CD4-positive, alpha-beta T cell treated with Interleukin-2 at 100 ng/mL for 4 hours (primary cell): ENCODE measurements around the gene KIF5A.
A peak's percentile ranks its signal among the peaks of the same experiment; 100 is the strongest.

Experiments
- DNase-seq: peaks from one replicate; pipeline ENCODE4 v3.0.0-alpha.2; 2020; ENCODE audit warnings: low spot score

The KIF5A gene

GRCh38 chr12:57620245-57620935, 70.5 kb downstream of the KIF5A start:
- no peak for DNase-seq

- DNase-seq: no peak
Measured at GRCh38 chr12:57620936-57621496, 71.2 kb downstream of the KIF5A start.

DNA sequence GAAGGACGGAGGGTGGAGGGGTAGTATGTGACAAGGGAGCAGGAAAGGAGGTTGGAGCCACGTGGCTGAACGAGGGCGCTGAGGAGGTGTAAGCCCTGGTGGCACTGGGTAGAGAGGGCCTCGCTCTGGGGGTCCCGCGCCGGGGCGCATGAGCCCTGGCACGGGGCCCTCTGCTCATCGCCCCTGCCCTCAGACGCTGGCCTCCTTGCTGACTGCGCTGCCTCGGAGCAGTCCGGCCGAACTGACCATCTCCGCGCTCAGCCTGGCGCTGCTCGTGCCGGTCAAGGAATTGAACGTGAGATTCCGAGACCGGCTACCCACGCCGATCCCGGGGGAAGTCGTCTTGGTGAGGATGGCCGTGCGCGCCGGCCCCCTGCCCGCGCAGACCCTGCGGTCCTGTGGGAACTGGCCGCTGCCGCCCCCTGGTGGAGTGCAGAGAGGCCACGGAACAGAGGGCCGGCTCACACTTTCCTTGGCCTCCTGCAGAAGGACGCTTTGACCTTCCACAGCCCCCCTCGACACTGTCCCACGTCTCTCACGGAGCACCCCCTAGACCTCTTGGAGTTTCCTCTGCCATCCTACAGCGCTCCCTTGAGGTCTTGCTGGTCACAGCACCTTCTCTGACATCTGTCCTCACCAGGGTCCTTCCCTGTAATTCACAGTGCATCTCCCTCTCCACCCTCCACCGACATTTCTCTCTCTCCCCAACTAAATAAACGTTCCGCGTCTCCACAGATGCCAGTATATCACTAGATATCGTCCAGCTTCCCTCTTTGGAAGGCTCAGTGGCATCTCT, 71.9 kb downstream of the KIF5A start:
- peak; percentile 51 for DNase-seq

GRCh38 chr12:57622293-57623245, 72.7 kb downstream of the KIF5A start:
- no peak for DNase-seq

DNA sequence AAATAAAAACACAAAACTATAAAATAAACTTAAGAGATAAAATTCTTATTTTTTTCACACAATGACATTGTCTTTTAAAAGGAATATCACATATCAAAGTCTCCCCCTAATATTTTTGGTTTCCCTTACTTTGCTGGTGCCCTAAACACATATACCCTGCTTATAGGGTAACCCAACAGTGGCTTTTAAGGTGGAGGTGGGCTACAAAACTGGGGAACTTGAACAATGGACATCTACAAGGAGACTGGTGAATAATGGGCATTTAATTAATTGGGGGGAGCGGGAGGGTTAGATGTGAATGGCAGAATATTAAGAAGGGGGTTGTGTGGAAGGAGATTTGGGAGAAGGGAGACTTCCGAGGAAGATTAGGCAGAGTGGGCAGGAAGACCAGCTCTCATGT, 73.5 kb downstream of the KIF5A start:
- no peak for DNase-seq

DNA sequence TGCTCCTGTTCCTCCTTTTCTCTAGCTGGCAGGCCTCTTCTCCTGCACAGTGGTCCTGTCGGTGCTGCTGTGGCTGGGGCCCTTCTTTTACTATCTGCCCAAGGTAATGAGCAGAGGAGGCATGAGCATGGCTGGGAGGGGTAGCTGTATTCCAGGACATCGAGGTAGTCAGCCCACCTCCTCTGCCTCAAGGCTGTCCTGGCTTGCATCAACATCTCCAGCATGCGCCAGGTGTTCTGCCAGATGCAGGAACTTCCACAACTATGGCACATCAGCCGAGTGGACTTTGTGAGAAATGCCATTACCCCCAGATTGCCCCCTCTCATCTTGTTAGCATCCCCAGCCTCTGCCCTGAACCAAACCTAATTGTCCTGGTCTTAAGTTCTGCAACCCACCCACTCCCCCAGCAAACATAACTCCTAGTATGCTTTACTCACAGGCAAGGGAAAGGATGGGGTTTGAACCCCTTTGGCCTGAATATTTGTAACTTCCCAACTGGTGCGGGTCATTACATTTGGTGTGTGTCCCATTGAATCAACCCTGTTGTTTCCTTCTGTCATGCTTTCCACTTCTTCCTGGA, 74.1 kb downstream of the KIF5A start:
- no peak for DNase-seq

- no peak for DNase-seq
Measured at GRCh38 chr12:57624441-57625220, 74.8 kb downstream of the KIF5A start.

DNA sequence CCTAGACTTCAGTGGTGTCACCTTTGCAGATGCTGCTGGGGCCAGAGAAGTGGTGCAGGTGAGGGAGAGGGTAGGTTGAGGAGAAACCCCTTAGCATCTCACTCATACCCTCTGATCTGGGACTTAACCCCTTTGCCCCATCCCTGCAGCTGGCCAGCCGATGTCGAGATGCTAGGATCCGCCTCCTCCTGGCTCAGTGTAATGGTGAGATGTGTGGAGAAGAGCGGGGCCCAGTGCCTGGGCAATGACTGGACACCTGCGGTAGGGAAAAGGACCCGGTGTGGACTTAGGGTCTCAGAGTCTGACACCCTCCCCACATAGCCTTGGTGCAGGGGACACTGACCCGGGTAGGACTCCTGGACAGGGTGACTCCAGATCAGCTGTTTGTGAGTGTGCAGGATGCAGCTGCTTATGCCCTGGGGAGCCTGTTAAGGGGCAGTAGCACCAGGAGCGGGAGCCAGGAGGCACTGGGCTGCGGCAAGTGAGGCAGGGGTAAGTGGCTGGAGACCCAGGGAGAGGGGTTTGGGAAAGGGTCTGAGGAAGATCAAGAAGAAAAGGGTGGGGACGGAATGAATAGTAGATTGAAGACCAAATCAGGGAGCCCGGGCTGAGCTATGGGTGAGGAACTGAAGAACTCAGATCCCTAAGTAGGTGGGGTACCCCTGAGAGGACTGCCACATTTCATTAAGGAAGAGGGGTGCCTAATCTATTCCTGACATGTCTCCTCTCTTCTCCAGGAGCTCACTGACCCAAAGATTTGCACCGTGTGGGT, 75.6 kb downstream of the KIF5A start:
- no peak for DNase-seq

- no peak for DNase-seq
Measured at GRCh38 chr12:57626111-57626920, 76.5 kb downstream of the KIF5A start.

GRCh38 chr12:57626921-57627445, 77.1 kb downstream of the KIF5A start:
- no peak for DNase-seq

- no peak for DNase-seq
Measured at GRCh38 chr12:57627501-57628279, 77.8 kb downstream of the KIF5A start.

- DNase-seq: no peak
Measured at GRCh38 chr12:57628280-57629191, 78.7 kb downstream of the KIF5A start.

- no peak for DNase-seq
Measured at GRCh38 chr12:57629897-57630471, 80.1 kb downstream of the KIF5A start.

GRCh38 chr12:57630891-57631433, 81.1 kb downstream of the KIF5A start:
- DNase-seq: no peak

- DNase-seq: no peak
Measured at GRCh38 chr12:57631566-57632072, 81.8 kb downstream of the KIF5A start.
